ENCODE results near the gene DMWD. TPM values are rescaled to one million over a fixed set of nuclear protein-coding genes. Genes with fewer than 3 reads are reported as not detected.

Gene DMWD
- total RNA-seq, 4 donors from 2014 or later, result 9.1 to 32.2 (median 23.5) TPM

DNA sequence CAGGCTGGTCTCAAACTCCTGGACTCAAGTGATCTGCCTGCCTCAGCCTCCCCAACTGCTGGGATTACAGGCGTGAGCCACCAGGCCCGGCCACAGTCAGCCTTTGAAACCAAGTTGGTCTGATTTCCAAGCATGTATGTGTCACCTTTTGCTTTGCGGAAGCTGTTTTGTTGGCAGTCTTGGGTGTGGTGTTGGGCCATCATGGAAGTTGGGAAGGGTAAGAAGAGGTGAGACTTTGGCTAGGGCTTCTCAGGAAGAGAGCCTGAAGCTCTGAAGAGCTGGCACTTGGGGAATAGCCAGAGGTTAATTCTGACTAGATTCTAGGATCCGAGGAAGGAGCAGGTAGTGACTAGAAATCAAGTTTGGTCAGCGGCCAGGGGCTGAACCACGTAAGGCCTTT lies 19.7 kb upstream of the DMWD start:
- 26 to 49% methylated on average over 5 of the region's 6 CpGs for WGBS, 2 donors
- DNase-seq, result no peak
- no peaks in the 10 kb centered on the region for H3K9me3 ChIP-seq
- peaks cover 20 to 63% (median 33%) of the 10 kb centered on the region in 3 donors for H3K4me1 ChIP-seq
- H3K27ac ChIP-seq, result peak overlapping the region; percentile 67 to 80 (median 68)
- TF ChIP-seq, protein P1, sequence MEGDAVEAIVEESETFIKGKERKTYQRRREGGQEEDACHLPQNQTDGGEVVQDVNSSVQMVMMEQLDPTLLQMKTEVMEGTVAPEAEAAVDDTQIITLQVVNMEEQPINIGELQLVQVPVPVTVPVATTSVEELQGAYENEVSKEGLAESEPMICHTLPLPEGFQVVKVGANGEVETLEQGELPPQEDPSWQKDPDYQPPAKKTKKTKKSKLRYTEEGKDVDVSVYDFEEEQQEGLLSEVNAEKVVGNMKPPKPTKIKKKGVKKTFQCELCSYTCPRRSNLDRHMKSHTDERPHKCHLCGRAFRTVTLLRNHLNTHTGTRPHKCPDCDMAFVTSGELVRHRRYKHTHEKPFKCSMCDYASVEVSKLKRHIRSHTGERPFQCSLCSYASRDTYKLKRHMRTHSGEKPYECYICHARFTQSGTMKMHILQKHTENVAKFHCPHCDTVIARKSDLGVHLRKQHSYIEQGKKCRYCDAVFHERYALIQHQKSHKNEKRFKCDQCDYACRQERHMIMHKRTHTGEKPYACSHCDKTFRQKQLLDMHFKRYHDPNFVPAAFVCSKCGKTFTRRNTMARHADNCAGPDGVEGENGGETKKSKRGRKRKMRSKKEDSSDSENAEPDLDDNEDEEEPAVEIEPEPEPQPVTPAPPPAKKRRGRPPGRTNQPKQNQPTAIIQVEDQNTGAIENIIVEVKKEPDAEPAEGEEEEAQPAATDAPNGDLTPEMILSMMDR (IDR thresholded peaks at IDR 0.05), result no peak
- TF ChIP-seq POLR2A (IDR thresholded peaks at IDR 0.05), result no peak
- no peaks in the 10 kb centered on the region for H3K36me3 ChIP-seq
- peaks cover 0 to 19% (median 0%) of the 10 kb centered on the region in 4 donors for H3K27me3 ChIP-seq
- H3K4me3 ChIP-seq, result no peak overlapping the region
- intact Hi-C loops (cut with DNase I), result no loop called here

DNA sequence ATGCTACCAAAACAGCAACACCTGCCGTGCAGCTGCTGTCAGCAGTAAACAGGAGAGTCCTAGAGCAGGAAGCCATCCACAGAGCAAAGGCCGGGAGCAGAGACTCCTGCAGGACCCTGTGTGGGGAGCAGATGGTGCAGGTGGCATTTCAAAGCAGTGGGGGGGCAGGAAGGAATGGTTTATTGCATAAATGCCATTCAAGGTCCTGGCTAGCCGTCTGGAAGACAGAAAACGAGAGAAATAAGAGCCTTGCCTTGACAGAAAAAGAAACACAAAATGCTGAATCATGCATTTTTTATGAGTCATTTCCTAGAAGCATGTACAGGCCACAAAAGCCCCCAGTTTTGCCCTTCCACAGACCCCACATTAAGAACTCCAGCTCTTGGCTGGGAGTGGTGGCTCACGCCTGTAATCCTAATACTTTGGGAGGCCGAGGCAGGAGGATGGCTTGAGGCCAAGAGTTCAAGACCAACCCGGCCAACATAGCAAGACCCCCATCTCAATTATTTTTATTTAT lies 17.1 kb upstream of the DMWD start:
- Histone ChIP-seq H3K4me3 (no peak overlapping the region), H3K9me3 (no peaks in the 10 kb centered on the region), H3K27me3 (peaks cover 0 to 8% (median 0%) of the 10 kb centered on the region in 4 donors), H3K4me1 (peaks cover 4 to 37% (median 16%) of the 10 kb centered on the region in 3 donors), H3K27ac (peak overlapping the region in 3 of 4 donors; percentile 25 to 55 (median 50)), H3K36me3 (no peaks in the 10 kb centered on the region)
- no peak for DNase-seq
- intact Hi-C loops (cut with DNase I), result no loop called here
- WGBS, 2 donors, result 18 to 25% methylated on average over 7 of the region's 7 CpGs
- TF ChIP-seq, protein P1 (IDR thresholded peaks at IDR 0.05), result no peak
- no peak for TF ChIP-seq POLR2A (IDR thresholded peaks at IDR 0.05)

DNA sequence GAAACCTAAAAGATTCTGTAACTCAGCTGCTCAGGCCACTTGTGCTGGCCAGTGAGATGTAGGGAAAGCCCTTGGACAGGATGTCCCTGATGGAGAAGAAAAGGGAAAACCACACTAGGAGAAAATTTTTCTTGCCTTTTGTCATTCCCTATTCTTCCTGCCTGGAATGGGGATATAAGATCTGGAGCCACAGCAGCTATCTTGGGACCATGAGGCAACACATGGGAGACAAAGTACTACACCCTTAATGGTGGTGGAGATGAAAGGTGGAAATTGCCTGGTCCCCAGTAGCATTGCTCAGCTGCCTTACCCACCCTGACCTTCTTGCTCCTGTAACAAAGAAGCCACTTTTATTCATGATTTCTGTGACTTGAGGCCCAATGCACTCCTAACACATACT lies 13.1 kb upstream of the DMWD start:
- TF ChIP-seq POLR2A (IDR thresholded peaks at IDR 0.05), result no peak
- TF ChIP-seq, protein P1 (IDR thresholded peaks at IDR 0.05), result no peak
- H3K36me3 ChIP-seq, result no peaks in the 10 kb centered on the region
- no peaks in the 10 kb centered on the region for H3K9me3 ChIP-seq
- intact Hi-C loops (cut with DNase I), result no loop called here
- H3K4me1 ChIP-seq, result peaks cover 0 to 22% (median 14%) of the 10 kb centered on the region in 3 donors
- H3K27ac ChIP-seq, result no peak overlapping the region
- no peak for DNase-seq
- no peaks in the 10 kb centered on the region for H3K27me3 ChIP-seq
- H3K4me3 ChIP-seq, result no peak overlapping the region

DNA sequence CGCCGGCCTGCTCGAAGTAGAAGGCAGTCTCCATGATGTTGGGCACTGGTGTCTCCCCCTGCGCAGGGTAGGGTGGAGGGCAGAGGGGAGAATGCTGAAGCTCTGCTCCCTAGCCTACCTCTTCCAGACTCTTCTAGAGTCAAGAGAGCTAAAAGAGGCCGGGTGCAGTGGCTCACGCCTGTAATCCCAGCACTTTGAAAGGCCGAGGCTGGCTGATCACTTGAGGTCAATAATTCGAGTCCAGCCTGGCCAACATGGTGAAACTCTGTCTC lies 12.2 kb upstream of the DMWD start:
- no peak for TF ChIP-seq POLR2A (IDR thresholded peaks at IDR 0.05)
- no peak for DNase-seq
- H3K9me3 ChIP-seq, result no peaks in the 10 kb centered on the region
- H3K4me1 ChIP-seq, result peaks cover 5 to 22% (median 15%) of the 10 kb centered on the region in 3 donors
- no peak overlapping the region for H3K4me3 ChIP-seq
- no peaks in the 10 kb centered on the region for H3K27me3 ChIP-seq
- no peak overlapping the region for H3K27ac ChIP-seq
- H3K36me3 ChIP-seq, result no peaks in the 10 kb centered on the region
- WGBS, 2 donors, result 83 to 86% methylated on average over 1 of the region's 8 CpGs
- intact Hi-C loops (cut with DNase I), result no loop called here

DNA sequence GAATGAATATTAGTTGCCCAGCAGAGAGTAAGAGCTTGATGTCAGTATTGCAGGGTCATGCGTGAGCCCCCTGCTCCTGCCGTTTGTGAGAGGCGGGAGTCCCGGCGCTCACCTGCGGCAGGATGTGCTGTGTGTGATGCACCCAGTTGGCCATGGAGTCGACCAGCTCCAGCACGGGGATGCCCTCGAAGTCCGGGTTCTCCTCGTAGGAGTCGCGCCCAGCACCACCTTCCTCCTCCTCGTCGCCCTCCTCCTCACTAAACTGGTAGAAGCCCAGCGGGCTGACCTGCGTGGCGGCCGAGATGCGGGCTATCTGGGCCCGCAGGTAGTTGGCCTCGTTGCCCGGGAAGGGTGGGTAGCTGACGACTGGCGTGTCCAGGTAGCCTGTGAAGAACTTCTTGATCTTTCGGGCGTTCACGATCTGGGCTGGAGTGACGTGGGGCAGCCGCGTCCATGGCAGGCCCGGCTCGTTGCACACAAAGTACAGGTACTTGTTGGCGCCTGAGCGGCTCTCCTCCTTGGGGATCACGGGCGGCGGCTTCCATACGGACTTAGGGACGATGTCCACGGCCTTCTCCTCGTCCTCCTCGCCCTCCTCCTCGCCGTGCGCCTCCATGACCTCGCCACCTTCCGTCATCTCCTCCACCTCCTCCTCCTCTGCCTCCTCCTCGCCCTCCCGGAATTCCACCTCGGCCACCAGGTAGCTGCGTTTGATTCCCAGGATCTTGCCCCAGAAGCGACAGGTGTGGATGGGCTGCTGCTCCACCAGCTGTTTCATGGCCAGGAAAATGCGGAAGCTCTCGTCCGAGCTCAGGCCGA lies 11.7 kb upstream of the DMWD start:
- H3K27me3 ChIP-seq, result no peaks in the 10 kb centered on the region
- WGBS, 2 donors, result 87 to 91% methylated on average over 16 to 36 of the region's 57 CpGs
- DNase-seq, result no peak
- H3K9me3 ChIP-seq, result no peaks in the 10 kb centered on the region
- H3K36me3 ChIP-seq, result no peaks in the 10 kb centered on the region
- TF ChIP-seq POLR2A (IDR thresholded peaks at IDR 0.05), result no peak
- TF ChIP-seq, protein P1 (IDR thresholded peaks at IDR 0.05), result no peak
- peaks cover 8 to 22% (median 15%) of the 10 kb centered on the region in 3 donors for H3K4me1 ChIP-seq
- intact Hi-C loops (cut with DNase I), result no loop called here
- no peak overlapping the region for H3K4me3 ChIP-seq
- no peak overlapping the region for H3K27ac ChIP-seq
